HG03442 (cell line): ENCODE measurements around the gene ANKRD13C.

ENCODE experiments used
- ATAC-seq: cut with Tn5 transposase; IDR thresholded peaks from one replicate; pipeline ENCODE4 v1.9.1; 2021; ENCODE audit warnings: mild to moderate bottlenecking, moderate library complexity; ENCODE audit not compliant: unreplicated experiment

Gene ANKRD13C

DNA sequence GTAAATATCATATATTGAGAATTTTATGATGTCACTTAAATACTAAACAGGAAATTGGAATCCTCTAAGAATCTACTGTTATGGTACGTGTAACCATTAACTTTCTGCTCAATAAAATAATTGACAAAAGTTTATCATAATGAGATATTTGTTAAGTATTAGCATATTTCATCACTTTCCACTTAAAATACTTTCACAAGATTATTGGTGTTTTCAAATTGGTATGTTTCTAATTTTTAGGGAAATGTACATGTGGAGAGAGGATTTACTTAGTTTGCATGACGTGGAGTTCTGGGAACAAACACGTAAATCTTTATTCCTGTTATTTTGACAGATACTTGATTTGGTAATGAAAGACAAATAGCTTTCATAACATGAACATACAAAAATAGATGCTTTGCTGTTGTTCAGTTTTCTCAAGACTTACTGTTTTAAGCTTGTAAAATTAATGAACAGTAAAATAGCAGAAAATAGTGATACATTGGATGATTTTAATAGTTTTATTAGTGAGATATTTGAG is 131.7 kb downstream of the ANKRD13C start:
- no peak for ATAC-seq

DNA sequence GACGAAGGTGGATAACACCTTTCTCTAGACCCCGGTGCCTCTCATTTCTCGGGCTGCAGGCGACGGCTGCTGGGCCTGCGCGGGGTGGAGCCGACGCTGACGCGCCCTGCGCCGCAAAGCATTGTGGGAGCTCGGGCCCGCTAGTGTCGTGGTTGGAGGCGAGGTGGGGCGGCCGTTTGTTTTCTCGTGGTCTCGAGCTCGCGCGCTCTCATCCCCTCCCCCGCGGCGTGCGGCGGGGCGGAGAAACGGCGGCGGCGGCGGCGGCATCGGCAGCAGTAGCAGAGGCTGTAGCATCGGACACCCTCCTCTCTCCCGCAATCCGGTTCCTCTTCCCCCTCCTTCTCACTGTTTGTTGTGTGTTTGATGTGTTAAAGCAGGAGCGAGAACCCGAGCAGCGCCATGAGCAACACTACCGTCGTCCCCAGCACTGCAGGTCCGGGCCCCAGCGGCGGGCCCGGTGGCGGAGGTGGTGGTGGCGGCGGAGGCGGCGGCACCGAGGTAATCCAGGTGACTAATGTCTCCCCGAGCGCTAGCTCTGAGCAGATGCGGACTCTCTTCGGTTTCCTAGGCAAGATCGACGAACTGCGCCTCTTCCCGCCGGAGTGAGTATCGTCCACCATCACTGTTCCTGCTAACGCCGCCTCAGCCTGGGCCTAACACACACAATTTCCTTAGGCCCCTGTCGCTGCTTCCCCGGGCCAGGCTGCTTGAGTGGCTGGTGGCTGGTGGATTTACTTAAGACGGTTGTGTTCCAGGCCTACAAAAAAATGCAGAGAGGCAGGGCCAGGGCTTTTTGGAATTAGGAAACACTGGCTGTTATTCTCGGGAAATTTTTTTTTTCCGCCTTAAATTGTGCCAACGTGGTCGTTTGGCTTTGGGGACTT is 133.0 kb downstream of the ANKRD13C start, which contains the start of gene SRSF11:
TSS of gene SRSF11 (plus strand) at position 143 of the 884 bp plus-strand sequence. CDS start at position 400, 257 bp downstream.
- peak; percentile 95 for ATAC-seq

DNA sequence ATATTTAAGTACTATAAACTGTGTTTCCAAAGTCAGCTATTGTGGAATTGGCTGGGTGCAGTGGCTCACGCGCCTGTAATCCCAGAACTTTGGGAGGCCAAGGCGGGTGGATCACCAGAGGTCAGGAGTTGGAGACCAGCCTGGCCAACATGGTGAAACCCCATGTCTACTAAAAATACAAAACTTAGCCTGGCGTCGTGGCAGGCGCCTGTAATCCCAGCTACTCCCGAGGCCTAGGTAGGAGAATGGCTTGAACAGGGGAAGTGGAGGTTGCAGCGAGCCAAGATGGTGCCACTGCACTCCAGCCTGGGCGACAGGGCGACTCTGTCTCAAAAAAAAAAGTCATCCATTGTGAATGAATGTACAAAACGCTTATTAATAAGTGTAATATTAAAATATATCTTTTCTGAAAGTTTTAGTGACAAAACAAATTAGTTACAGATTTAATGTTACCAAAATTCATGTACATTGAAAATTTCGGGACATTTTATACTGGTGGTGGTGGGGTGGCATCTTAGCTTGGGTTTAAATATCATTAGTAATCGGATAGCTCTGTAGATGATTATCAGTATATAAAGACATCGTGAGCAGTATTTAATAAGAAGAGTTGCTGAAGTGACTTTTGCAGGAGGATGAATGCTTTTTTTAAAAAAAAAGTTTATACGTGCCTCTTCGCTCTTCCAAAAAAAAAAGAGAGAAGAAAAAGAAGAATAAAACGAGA is 133.8 kb downstream of the ANKRD13C start:
- peak; percentile 0 for ATAC-seq

DNA sequence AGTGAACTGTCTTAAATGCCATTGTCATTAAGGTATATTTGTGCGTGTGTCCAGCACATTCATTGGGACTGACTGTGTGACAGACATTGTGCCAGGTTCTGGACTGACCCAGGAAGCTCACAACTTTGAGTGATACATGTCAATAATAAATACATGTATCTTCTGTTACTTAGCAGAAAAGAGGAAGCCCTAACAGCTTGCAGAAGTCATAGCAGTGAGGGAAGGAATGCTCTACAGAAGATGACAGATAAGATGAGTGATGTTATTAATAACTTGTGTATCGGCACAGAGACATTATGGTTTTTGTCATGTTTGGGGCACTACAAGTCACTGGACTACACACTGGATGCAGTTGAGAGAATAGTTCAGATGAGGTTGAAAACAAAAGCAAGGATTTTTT is 134.5 kb downstream of the ANKRD13C start:
- no peak for ATAC-seq

DNA sequence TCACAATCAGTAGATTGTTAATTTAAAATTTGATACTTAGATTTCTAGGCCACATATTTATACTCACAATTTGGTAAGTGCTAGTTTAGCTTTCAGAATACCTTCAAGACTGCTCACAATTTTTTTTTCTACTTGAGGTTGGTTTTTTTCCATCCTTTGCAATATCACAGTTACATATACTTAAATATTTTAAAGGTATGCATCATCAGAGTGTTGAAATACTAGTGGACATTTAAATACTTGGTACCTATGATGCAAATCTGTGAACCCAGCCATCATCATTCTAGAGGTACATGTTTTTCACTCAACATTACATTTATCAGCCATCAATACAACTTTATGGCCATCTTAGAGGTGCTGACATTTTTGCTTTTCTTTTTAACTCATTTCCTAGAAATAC is 143.0 kb downstream of the ANKRD13C start:
- no peak for ATAC-seq

DNA sequence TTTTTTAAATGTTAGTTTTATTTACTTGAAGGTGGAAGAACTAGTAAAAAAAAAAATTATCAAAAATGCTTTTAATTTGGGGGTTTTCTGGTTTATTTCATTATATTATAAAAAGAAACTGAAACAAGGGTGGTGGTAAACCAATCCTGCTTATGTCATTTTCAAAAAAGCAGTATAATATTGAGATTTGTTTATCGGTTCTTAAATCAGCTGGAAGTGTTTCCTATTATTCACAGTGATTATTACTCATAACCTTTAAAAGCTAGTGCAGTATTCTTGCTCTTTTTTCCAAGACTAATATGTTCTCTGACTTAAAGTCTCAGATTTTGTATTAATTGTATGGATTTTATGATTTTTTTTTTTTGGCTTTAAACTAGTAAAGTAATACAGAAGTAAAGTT is 143.7 kb downstream of the ANKRD13C start:
- ATAC-seq, result no peak
